Astrocyte (in vitro differentiated cells and primary cell): Measurements from ENCODE around the gene HEG1. TPM values are rescaled to one million over a fixed set of nuclear protein-coding genes. Genes with fewer than 3 reads are reported as not detected.

ENCODE experiments used
- DNase-seq: peaks from one replicate; pipeline ENCODE4 v3.0.0-alpha.2; 2010; ENCODE audit warnings: low read depth
- FAIRE-seq: peaks from 2 replicates; lab custom pipeline; 2011; peaks lifted over from hg19 to GRCh38; lab: Jason Lieb, UNC
- H2AFZ ChIP-seq: 2 replicates; pipeline ENCODE4 v1.6.0; 2012; ENCODE audit warnings: low read depth, low read length, inconsistent platforms
- H3K27ac ChIP-seq: 2 replicates; pipeline ENCODE4 v1.5.1; 2011; ENCODE audit warnings: low read depth, low read length, inconsistent platforms
- H3K27me3 ChIP-seq: 2 replicates; pipeline ENCODE4 v1.6.0; 2011; ENCODE audit warnings: low read length, inconsistent platforms; ENCODE audit not compliant: insufficient read depth
- H3K36me3 ChIP-seq: 2 replicates; pipeline ENCODE4 v1.5.1; 2011; ENCODE audit warnings: low read length, inconsistent platforms; ENCODE audit not compliant: insufficient read depth
- H3K4me1 ChIP-seq: 2 replicates; pipeline ENCODE4 v1.5.1; 2011; ENCODE audit warnings: low read length, inconsistent platforms; ENCODE audit not compliant: insufficient read depth
- H3K4me2 ChIP-seq: 2 replicates; pipeline ENCODE4 v1.6.0; 2012; ENCODE audit warnings: low read length, inconsistent platforms
- H3K4me3 ChIP-seq: 2 replicates; pipeline ENCODE4 v1.5.1; 2011; ENCODE audit warnings: low read depth, mild to moderate bottlenecking, low read length, inconsistent platforms; ENCODE audit not compliant: insufficient read depth
- H3K79me2 ChIP-seq: 2 replicates; pipeline ENCODE4 v1.6.0; 2012; ENCODE audit warnings: mild to moderate bottlenecking, low read length, inconsistent platforms; ENCODE audit not compliant: insufficient read depth
- H3K9ac ChIP-seq: 2 replicates; pipeline ENCODE4 v1.6.0; 2012; ENCODE audit warnings: mild to moderate bottlenecking, low read length, inconsistent platforms
- H3K9me3 ChIP-seq: 2 replicates; pipeline ENCODE4 v1.5.1; 2012; ENCODE audit warnings: low read depth, mild to moderate bottlenecking, low read length, inconsistent platforms; ENCODE audit not compliant: insufficient read depth
- H4K20me1 ChIP-seq: 2 replicates; pipeline ENCODE4 v1.6.0; 2012; ENCODE audit warnings: low read length, inconsistent platforms; ENCODE audit not compliant: insufficient read depth
- H3K27ac Mint-ChIP-seq: one replicate; pipeline ENCODE4 v1.8.0; 2021; ENCODE audit warnings: mild to moderate bottlenecking, mixed read lengths; ENCODE audit not compliant: unreplicated experiment
- H3K27me3 Mint-ChIP-seq: one replicate; pipeline ENCODE4 v1.8.0; 2021; ENCODE audit warnings: low read depth, mixed read lengths; ENCODE audit not compliant: unreplicated experiment
- H3K36me3 Mint-ChIP-seq: one replicate; pipeline ENCODE4 v1.8.0; 2021; ENCODE audit warnings: low read depth, mixed read lengths; ENCODE audit not compliant: unreplicated experiment
- H3K4me1 Mint-ChIP-seq: one replicate; pipeline ENCODE4 v1.8.0; 2021; ENCODE audit warnings: low read depth, mixed read lengths; ENCODE audit not compliant: unreplicated experiment
- H3K4me3 Mint-ChIP-seq: one replicate; pipeline ENCODE4 v1.8.0; 2021; ENCODE audit warnings: mild to moderate bottlenecking, moderate library complexity, mixed read lengths; ENCODE audit not compliant: unreplicated experiment
- H3K9me3 Mint-ChIP-seq: one replicate; pipeline ENCODE4 v1.8.0; 2021; ENCODE audit warnings: mild to moderate bottlenecking, mixed read lengths; ENCODE audit not compliant: unreplicated experiment
- CTCF ChIP-seq: IDR thresholded peaks from 2 replicates; pipeline ENCODE4 v1.5.1; 2011; ENCODE audit warnings: low read depth, mild to moderate bottlenecking, inconsistent platforms, low read length, moderate library complexity; ENCODE audit not compliant: insufficient read depth
- EZH2 ChIP-seq: IDR thresholded peaks from 2 replicates; pipeline ENCODE4 v1.6.1; 2012; ENCODE audit warnings: mild to moderate bottlenecking, low read length, inconsistent platforms; ENCODE audit not compliant: insufficient read depth
- total RNA-seq: library from RNA; stranded (reverse); gene quantifications from 2 replicates; pipeline ENCODE4 v1.2.1, GENCODE V29; 2021

The HEG1 gene
- total RNA-seq, 1 donor from 2014 or later = 65.7 TPM

DNA sequence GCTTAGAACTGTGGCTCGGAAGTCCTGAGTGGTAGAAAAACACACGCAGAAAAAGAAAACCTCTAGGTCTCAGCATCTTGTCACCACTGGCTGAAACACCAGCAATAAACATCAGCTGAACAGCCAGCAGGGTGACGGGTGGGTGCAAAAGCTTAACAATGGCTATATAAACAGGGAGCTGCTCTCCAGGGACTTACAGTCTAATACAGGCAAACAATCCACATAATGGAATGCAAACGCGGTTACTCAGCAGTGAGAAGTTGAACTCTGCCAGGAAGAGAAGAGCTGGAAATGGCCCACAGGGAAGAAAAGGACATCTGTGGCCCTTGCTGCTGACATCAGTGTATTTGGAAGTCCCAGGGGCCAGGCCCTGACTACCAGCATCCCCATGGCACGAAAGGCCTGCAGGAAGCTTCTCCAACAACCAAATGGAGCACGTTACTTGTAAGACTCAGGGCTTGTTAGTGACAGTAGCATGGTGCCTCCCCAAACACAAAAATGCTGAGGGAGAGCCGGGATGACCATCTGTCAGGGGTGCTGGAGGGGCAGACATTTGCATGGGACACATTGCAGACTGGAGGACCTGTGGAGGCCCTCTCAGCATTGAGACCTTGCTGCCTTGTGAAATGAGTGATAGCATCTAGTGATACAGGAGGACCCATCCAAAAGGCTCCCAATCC is 3.0 kb downstream of the HEG1 start:
- Histone ChIP-seq H3K4me3 (peak overlapping the region; percentile 52), H3K4me2 (peak overlapping the region; percentile 89), H3K27ac (peak overlapping the region; percentile 93), H4K20me1 (peaks cover 67% of the 10 kb centered on the region), H3K27me3 (no peaks in the 10 kb centered on the region), H3K79me2 (peaks cover 63% of the 10 kb centered on the region), H3K9me3 (no peaks in the 10 kb centered on the region), H3K4me1 (peaks cover 53% of the 10 kb centered on the region), H2AFZ (no peak overlapping the region), H3K9ac (peak overlapping the region; percentile 94), H3K36me3 (peaks cover 2% of the 10 kb centered on the region)
- DNase-seq = peak; percentile 92
- H3K36me3 Mint-ChIP-seq = peaks cover 7% of the 10 kb centered on the region
- peak overlapping the region; percentile 77 for H3K27ac Mint-ChIP-seq
- no peak for TF ChIP-seq EZH2
- TF ChIP-seq CTCF = no peak
- H3K27me3 Mint-ChIP-seq = no peaks in the 10 kb centered on the region
- H3K4me1 Mint-ChIP-seq = peaks cover 69% of the 10 kb centered on the region
- FAIRE-seq = peak; percentile 37
- H3K4me3 Mint-ChIP-seq = peak overlapping the region; percentile 93
- no peaks in the 10 kb centered on the region for H3K9me3 Mint-ChIP-seq

- Mint-ChIP-seq H3K27ac (peak overlapping the region; percentile 77), H3K4me3 (peak overlapping the region; percentile 93), H3K9me3 (no peaks in the 10 kb centered on the region), H3K36me3 (peaks cover 10% of the 10 kb centered on the region), H3K4me1 (peaks cover 65% of the 10 kb centered on the region), H3K27me3 (no peaks in the 10 kb centered on the region)
- FAIRE-seq (peak; percentile 29), DNase-seq (peak; percentile 93)
- peak overlapping the region; percentile 89 for H3K4me2 ChIP-seq
- H2AFZ ChIP-seq = no peak overlapping the region
- H3K4me1 ChIP-seq = peaks cover 47% of the 10 kb centered on the region
- H3K4me3 ChIP-seq = peak overlapping the region; percentile 52
- H3K9me3 ChIP-seq = no peaks in the 10 kb centered on the region
- H3K9ac ChIP-seq = peak overlapping the region; percentile 94
- H4K20me1 ChIP-seq = peaks cover 76% of the 10 kb centered on the region
- peak overlapping the region; percentile 93 for H3K27ac ChIP-seq
- peaks cover 71% of the 10 kb centered on the region for H3K79me2 ChIP-seq
- no peaks in the 10 kb centered on the region for H3K27me3 ChIP-seq
- peaks cover 5% of the 10 kb centered on the region for H3K36me3 ChIP-seq
- TF ChIP-seq CTCF (no peak), EZH2 (no peak)
Measured at GRCh38 chr3:125051715-125052581, 3.8 kb downstream of the HEG1 start.
